GM19238 (cell line): Measurements from ENCODE around the gene GCG.

Experiments
- DNase-seq: peaks from one replicate; pipeline ENCODE4 v3.0.0; 2011; ENCODE audit warnings: low spot score; ENCODE audit not compliant: insufficient read length

The GCG gene

DNA sequence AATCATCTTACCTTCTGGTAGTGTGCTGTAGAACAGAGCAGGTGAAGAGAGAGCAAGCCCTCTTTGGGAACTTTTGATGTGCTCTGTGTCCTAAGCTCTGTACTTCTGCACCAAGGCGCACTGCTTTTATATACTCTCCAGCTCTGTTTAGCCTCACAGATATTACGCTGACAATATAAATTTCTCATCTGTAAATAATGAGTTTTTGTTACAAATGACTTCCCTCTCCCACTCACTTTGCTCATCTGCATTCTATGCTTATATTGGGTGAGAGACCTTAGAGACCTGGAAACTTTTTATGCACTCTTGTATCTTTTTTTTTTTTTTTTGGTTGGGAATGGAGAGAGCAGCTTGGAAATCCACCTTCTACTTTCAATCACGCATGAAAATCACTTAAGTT, at the start of gene GCG:
Gene GCG (minus strand): TSS at position 101 of the 400 bp plus-strand sequence. CDS start 3,069 bp downstream, outside the sequence.
- no peak for DNase-seq

DNA sequence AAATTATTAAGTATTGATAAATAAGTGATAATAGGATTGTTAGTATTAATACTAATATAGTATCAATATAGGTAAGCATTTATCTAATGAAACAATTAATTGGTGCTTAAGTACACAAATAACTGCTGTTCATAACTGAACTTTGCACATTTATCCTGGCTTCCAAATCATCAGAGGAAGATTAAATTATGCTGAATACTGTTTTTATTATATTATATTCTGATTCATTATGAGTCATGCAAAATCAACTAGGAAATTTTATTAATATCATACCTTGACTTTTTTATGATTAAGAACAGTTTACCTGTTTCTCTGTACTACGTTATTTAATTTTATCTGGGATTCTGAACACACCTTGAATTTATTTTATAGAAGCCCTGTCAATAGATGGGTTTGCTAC, 48.6 kb upstream of the GCG start:
- DNase-seq = no peak

DNA sequence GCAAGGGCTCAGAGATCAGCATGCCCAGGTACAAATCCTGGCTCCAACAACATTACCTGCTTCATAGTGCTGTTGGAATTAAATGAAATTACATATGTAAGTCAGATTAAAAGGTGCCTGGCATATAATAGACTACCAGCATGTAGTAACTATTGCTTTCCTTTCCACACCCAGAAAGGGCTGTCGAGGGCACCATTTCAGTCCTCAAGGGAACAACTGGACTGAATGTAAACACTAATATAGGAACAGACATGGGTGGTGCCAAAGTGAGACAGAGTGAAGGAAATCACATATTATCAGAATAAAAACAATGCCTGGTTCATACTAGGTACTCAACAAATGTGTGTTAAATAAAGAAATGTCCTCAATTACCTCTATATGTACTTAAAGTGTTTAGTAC, 47.9 kb upstream of the GCG start:
- no peak for DNase-seq

DNA sequence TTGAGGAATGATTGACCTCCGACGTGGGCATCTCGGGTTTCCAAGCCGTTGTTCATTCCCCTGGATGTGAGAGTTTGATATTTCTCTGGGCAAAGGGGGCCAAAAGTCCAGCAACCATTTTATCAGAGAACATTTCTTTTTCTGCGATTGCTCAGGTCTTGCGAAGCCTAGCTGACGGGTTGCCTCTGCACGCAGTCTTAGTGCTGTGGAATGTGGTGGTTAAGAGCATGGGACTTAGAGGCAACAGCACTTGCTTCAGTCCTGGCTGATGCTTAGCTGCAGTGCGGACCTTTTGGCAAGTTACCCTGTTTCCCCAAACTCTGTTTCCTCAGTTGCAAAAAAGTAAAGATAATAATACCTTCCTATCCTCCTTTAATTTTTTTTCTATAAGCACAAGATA, 46.2 kb upstream of the GCG start:
- DNase-seq = no peak

DNA sequence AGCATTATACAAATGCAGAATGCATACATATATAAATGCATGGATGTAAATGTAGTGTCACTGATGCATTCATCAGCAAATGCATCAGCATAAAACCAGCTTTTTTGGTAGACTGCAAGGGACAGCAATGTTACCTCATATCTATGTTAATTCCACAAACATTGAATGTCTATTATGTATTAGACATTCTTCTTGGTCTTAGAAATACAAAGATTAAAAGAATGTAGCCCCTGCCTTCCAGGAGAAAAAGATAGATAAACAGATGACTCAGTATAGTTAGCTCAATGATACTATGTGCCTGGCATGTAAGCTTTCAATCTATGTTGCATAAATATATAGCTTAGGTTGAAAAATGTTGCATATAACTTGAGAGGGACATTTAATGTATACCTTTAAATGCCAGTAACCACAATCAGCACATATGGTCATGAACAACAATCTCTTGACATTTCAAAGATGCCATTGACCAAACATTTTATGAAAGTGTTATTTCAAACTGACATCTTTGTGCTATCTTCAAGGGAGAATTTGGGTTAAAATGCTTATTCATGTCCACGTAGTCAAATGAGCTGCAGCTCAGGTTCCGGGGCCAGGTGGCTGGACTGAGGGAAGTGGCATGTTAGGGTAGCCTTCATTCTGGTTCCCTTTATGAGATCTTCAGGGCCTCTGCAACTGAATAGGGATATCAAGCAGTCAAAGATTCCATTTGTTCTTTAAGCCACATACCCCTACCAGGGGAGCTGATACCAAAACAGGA, 45.2 kb upstream of the GCG start:
- no peak for DNase-seq

DNA sequence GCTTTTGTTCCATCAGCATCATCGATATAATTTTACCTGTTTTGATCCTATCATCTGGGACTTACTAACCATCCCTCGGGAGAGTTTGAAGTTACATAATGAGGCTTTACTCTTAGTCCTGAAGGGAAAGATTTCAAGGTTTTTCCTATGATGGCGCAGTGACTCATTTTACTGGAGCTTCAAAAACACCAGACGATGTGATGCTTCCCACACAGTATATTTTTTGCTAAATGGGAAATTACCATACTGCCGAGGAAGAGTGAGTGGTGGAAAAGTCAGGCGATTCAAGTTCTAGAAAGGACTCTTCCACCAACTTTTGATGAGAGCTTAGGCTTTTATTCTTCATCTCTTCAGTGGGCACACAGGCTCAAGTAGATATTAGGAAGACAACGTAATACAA, 44.6 kb upstream of the GCG start:
- DNase-seq = no peak

DNA sequence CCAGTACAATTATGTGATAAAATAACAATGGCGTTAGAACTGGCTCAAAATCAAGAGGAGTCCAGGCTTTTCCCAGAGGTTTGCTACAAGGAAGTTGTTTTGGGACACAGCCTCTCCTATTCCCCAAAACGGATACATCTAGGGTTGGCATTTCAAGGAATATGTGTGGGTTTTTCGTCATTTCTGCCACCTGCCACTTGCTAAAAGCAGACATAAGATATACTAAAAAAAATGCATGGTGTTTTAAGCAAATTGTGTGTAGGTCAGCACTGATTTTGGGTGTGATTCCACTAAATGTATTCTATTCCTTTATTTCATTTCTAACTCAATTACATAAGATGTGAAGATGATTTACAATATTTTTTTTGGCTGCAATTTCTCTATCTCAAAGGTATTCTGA, 36.4 kb upstream of the GCG start:
- DNase-seq = no peak

DNA sequence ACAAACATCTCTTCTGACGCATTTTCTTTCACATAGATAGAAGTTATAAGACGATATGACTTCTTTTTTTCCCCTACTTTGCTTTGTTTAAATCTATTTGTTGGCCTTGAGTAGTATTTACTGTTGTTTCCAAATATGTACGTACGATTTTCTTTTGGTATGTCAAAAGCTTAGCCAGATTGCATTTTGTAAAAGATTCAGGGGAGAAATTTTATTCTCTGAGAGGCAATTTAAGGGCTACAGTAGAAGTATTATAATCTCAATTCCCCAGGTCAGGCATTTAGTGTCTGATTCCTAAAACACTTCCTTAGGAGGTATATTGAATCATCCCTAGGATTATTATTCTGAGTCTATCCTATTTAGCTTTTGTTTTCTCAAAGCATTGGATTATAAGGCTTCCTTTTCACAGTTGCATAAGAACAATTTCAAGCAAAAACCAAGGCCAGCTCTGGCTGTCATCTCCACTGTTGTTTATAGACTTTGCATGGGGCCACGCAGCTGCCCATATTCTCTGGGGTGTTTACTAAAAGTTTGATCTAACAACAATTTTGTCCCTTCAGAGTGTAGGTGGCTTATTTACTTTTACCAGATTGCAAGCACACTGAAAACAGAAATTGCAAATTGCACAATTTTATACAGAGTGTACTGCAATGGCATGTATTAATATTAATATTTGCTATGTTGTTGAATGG, 33.6 kb upstream of the GCG start:
- DNase-seq = no peak

DNA sequence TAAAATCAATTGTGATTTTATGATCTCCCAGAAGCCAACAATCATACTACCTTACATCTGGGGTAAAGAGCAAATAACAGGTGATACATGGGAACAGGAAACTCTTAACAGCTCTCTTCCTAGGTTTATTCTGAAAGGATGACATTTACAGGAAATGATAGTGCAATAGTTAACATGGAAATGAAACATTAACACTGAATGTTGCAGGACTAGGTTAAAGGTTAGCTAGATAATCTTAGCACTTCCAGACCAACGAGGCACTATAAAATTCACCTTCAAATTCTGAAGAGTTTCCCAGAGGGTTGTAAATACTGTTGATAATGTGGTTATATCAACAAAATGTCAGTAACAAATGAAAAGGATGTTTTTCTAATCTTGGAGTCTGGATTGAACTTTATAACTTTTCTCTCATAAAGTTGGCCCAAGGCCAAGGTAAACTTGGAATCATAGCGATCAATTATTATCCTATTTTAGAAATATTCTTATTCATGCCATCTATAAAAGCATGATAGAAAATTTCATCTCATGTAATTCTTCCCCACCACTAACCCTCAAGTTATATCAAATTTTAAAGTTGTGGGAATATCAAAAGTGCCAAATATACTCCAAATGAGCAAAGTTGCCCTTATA, 32.9 kb upstream of the GCG start:
- DNase-seq = no peak

DNA sequence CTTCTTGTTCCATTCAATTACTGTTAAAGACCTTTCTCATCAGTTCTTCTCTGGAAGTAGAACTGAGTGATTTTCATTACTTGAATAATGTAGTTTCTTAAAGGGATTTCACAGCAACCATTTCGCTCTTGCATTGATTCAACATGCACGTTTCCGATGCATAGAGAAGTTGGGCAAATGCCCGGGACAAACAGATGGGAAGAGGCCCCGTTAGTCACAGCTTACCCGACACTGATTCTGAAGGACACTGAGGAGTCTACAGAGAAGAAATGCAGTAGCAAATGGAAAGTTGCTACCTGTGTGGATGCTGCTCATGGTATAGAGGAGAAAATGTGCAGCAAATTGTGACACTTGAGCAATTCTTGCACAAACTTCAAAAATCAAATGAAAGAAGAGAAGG, 32.3 kb upstream of the GCG start:
- no peak for DNase-seq

DNA sequence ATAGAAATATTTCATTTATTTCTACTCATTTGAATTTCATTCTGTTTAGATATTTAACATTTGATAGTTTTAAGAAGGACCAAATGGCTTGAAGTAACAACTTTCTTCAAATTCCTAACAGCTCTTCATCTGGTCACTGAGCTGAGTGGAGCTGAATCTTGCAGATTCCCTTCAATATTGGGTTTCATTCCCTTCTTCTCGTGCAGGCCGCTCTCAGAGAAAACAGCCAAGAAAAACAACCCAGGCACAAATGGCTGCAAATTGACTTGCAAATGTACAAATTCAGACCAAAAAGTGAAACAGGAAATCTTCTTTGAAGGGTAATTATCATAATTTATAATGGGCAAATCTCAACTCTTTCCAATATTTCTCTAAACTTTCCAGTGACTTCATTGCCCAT, 30.3 kb upstream of the GCG start:
- DNase-seq = no peak

DNA sequence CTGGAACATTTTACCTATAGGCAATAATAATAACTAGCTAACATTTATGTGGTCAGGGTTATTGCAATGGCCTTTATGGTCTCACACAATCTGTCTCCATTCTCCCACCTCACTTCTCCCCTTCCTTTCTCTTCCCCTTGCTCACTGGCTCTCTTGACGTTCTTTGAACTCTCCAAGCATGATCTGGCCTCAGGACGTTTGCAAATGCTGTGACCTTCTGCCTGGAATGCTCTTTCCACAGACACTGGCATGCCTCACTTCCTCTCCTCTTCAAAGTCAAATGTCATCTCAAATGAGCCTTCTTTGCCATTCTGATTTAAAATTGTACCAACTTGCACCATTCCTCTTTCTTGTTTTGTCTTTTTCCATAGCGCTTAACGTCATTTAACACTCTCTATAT, 25.3 kb upstream of the GCG start:
- DNase-seq = no peak

DNA sequence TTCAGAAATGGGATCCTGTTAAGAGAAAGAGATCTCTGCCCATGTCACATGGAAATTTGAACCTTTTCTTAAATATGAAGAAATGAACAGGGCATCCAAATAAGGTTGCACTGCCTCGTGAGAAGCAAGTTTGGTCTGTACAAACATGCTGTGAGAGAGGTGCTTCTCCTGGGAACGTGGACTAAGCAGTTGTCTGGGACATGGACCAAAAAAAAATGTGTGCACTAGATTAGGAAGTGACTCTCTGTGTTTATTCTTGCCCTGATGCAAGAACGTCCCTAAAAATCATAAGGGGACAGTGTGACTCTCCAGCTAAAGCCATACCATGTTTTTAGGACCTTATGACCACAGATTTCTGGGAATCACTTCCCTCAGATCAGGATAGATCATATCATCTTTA, 23.7 kb upstream of the GCG start:
- DNase-seq = no peak

DNA sequence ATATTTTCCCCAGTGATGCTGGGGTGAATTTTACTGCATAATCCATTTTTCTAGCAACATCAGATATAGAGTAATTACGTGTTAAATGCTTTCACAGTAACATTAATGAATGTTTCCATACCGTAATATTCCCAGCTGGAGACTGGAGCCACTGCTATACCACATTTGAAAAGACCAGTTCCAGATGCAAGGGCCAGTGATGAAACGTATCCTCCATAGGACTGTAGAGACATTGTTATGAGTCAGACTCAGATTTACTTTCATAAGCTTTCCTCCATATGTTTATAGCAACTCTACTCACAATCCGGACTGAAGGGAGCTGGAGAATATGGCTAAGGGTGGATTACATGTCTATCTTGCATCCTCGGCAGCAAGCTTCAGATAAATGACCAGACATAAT, 22.7 kb upstream of the GCG start:
- no peak for DNase-seq

DNA sequence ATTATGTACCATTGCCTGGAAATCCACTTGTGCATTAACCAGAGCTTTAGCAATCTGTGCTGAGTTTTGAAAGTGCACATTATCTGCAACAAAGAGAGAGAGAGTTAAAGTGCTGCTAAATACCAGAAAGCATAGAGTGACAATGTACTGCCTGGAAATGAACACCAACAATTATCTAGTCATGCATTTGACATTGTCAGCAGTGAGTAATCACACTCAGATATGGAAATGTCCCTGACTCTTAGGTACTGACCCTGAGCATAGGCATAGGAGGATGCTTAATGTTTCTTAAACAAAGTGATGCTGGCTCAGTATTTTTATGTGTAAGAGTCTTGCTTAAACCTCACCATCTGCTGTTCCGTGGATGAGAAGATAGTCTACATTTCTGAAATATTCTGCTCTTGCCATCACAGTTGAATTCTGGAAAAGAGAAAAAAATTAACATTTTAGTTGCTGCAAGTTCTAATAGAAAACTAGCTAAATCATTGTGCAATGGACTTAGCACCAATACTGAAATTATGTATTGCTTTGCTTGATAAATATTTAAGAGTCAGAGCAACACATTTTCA, 20.8 kb upstream of the GCG start:
- DNase-seq = no peak

DNA sequence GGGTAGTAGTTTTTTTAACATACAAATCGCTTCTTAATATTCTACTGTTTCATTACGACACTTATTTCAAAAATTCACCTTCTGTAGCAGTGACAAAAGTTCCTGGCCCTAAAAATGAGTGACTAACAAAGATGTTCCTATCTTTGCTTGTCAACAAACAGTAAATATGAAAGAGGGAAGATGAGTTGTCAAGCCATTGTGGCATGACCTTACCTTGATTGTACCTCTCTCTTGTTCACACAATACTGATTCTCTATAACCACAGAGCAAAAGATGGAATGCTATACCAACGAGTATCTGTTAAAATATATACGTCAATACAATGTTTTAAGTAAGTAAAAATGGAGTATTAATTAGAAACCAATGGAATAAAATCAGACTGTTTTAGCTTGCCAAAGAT, 14.7 kb upstream of the GCG start:
- no peak for DNase-seq

DNA sequence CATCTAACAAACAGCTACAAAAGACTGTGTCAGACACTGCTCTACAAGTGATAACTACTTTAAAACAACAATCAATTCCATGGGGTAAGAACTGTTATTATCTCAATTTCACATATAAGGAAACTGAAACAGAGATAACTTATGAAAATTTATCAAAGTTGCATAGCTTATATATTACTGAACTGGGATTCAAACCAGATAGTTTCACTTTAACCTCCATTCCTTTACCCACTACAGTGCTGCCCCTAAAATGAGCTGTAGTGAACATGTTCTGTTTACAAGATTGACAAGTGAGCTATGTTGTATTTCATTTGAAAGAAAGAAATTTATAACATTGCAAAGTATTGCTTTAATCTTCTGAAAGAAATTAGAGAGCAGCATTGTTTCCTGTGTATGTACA, 14.1 kb upstream of the GCG start:
- no peak for DNase-seq

DNA sequence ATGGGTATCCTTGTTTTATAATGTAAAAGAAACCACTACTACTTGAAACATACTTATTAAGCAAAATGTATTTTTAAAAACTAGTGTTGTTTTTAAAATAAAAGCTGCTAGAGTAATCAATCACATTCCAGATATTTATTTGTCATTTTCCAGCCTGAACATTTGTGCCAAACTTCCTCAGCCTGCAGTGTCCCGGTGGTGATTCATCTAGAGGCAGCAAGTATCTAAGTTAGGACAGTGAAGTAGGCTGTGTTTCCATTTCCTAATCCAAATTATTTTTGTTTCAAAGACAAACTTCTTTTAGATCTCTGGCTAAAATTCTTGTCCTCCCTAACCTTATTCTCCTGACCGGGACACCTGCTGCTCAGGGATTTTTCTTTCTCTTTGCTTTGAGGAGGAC, 12.8 kb upstream of the GCG start:
- DNase-seq = no peak

DNA sequence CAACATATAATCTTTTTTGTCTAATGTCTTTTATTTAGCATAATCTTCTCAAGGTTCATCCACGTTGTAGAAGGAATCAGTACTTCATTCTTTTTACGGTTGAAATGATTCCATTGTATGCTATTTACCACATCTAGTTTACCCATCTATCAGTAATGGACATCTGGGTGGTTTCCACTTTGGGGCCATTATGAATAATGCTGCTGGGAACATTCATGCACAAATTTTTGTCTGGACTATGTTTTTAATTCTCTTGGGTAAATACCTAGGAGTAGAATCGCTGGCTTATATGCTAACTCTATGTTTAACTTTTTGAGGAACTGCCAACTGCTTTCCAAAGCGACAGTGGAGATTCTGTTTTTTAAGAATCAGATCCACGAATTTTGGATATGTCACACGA, 7.4 kb upstream of the GCG start:
- no peak for DNase-seq

DNA sequence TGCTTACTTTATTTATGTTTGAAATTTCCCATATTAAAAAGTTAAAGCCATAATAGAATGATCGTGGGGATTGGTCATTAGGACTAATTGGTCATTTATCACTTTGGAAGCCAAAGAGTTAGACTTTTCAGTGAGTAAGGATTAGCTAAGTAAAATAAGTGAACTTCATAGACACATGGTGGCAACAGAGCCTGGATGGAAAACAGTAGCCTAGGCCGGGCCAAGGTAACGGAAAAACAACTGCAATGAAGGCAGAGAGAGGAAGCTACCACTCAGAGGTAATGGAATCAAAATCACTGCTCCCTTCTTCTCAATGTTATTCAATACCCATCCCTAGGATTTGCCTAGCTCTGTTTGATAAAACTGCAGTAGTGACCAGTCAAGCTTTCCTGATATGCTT, 4.1 kb upstream of the GCG start:
- no peak for DNase-seq

DNA sequence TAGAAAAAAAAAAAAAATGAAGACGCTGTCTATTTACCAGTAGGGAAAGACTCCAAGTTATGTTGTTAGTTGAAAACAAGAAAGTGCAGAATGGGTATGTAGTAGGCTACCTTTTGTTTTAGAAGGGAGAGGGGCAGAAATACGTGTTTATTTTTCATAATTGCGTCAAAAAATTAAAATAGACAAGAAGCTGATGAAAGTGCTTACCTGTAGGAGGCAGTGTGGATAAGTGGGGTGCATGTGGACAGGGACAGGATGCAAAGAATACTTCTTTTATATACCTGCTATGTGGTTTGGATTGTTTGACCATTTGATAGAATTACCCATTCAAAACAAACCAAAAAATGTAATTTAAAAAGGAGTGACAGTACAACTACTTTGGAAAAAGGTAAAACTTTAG, 3.0 kb upstream of the GCG start:
- DNase-seq = no peak

DNA sequence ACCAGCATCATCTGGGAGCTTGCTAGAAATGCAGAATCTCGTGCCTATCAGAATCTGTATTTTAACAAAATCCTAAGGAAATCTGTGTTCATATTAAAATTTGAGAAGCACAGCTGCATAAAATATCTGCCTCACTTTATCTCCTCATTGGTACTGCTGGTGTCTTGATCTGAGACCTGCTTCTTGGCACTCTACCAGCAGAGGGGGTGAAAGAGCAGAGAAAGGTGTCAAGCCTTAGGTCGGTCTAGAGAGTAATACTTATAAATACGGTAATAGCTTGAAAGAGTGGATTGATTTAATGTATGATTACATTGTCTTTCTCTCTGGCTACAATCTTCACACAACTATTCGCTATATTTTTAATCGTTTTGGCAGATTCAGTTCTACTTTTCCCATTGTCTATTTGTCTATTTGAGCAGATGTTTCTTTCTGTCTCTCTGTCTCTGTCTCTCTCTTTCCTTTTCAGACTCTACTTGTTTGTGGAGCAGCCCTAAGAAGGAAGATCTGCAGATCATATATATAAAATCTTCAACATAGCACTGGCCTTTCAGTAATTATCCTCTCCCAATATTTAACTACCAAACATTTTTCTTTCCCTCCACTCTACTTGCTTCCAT, 1.7 kb upstream of the GCG start:
- peak; percentile 3 for DNase-seq
